ENCODE results near the gene SCARB1. TPM values are rescaled to one million over a fixed set of nuclear protein-coding genes. Genes with fewer than 3 reads are reported as not detected.
"Not testable (repeated sequence)": the region's sequence is repeated elsewhere in the genome, so short reads cannot be mapped to it uniquely, and the experiment has no call there.

Gene SCARB1
- total RNA-seq, 4 donors from 2014 or later: 8.3 to 24.1 (median 13.0) TPM

GRCh38 chr12:124901003-124901402 lies 37.3 kb upstream of the SCARB1 start:
- no peaks in the 10 kb centered on the region for H3K36me3 ChIP-seq
- H3K4me3 ChIP-seq: no peak overlapping the region
- intact Hi-C loops (cut with DNase I): loop anchor here (5.0 kb wide), 1 partner anchor 864 kb away; no protein-coding TSS in a partner anchor
- no peak for TF ChIP-seq POLR2A (IDR thresholded peaks at IDR 0.05; ENCODE audit: low read depth)
- no peak for TF ChIP-seq POLR2AphosphoS5 (IDR thresholded peaks at IDR 0.05)
- no peak for TF ChIP-seq EP300 (IDR thresholded peaks at IDR 0.05)
- TF ChIP-seq CTCF (IDR thresholded peaks at IDR 0.05): no peak
- no peaks in the 10 kb centered on the region for H3K9me3 ChIP-seq
- H3K4me1 ChIP-seq: peaks cover 19 to 41% (median 35%) of the 10 kb centered on the region in 4 donors
- DNase-seq (ENCODE audit: extremely low spot score): no peak
- no peak overlapping the region for H3K27ac ChIP-seq (replicated peaks in 1 of 4)
- WGBS: 62% methylated on average over 3 of the region's 3 CpGs
- H3K27me3 ChIP-seq: no peaks in the 10 kb centered on the region

GRCh38 chr12:124900345-124900795 lies 36.7 kb upstream of the SCARB1 start:
- H3K36me3 ChIP-seq; H3K4me3 ChIP-seq; DNase-seq (ENCODE audit: extremely low spot score); H3K27ac ChIP-seq (replicated peaks in 1 of 4); H3K9me3 ChIP-seq; H3K27me3 ChIP-seq: not testable (repeated sequence)
- H3K4me1 ChIP-seq: peaks cover 18 to 35% (median 32%) of the 10 kb centered on the region in 4 donors
- intact Hi-C loops (cut with DNase I): loop anchor here (5.0 kb wide), 1 partner anchor 863 kb away; no protein-coding TSS in a partner anchor
- WGBS: 95% methylated on average over 8 of the region's 8 CpGs

- peak overlapping the region in 1 of 4 donors; percentile 16 for H3K4me3 ChIP-seq
Measured at GRCh38 chr12:124898923-124899294, 35.2 kb upstream of the SCARB1 start.

GRCh38 chr12:124898200-124898922 lies 34.7 kb upstream of the SCARB1 start:
- H3K4me1 ChIP-seq: peaks cover 6 to 16% (median 13%) of the 10 kb centered on the region in 4 donors
- H3K9me3 ChIP-seq: no peaks in the 10 kb centered on the region
- no peak for TF ChIP-seq EP300 (IDR thresholded peaks at IDR 0.05)
- no peak for TF ChIP-seq POLR2AphosphoS5 (IDR thresholded peaks at IDR 0.05)
- TF ChIP-seq POLR2A (IDR thresholded peaks at IDR 0.05; ENCODE audit: low read depth): no peak
- peak in 2 of 3 experiments; percentile 19 to 45 for TF ChIP-seq CTCF (IDR thresholded peaks at IDR 0.05)
- H3K4me3 ChIP-seq: peak overlapping the region in 2 of 4 donors; percentile 9 to 16
- H3K36me3 ChIP-seq: no peaks in the 10 kb centered on the region
- H3K27me3 ChIP-seq: no peaks in the 10 kb centered on the region
- WGBS: 34% methylated on average over 16 of the region's 18 CpGs
- intact Hi-C loops (cut with DNase I): no loop called here
- no peak overlapping the region for H3K27ac ChIP-seq (replicated peaks in 1 of 4)
- no peak for DNase-seq (ENCODE audit: extremely low spot score)

More at GRCh38 chr12:124898923-124899294, 35.2 kb upstream of the SCARB1 start:
- Histone ChIP-seq H3K9me3 (no peaks in the 10 kb centered on the region), H3K27me3 (no peaks in the 10 kb centered on the region), H3K4me1 (peaks cover 6 to 20% (median 18%) of the 10 kb centered on the region in 4 donors), H3K27ac (replicated peaks in 1 of 4) (no peak overlapping the region), H3K36me3 (no peaks in the 10 kb centered on the region)
- no peak for DNase-seq (ENCODE audit: extremely low spot score)
- WGBS: 48% methylated on average over 5 of the region's 5 CpGs
- intact Hi-C loops (cut with DNase I): no loop called here
- TF ChIP-seq EP300 (IDR thresholded peaks at IDR 0.05): no peak
- TF ChIP-seq POLR2A (IDR thresholded peaks at IDR 0.05; ENCODE audit: low read depth): no peak

GRCh38 chr12:124896461-124896860 lies 32.8 kb upstream of the SCARB1 start:
- WGBS: no CpG with 5 or more reads among the region's 5 CpGs
- H3K4me3 ChIP-seq: no peak overlapping the region
- H3K9me3 ChIP-seq: no peaks in the 10 kb centered on the region
- H3K4me1 ChIP-seq: peaks cover 6 to 16% (median 13%) of the 10 kb centered on the region in 4 donors
- H3K27me3 ChIP-seq: no peaks in the 10 kb centered on the region
- no peak for DNase-seq (ENCODE audit: extremely low spot score)
- intact Hi-C loops (cut with DNase I): no loop called here
- H3K36me3 ChIP-seq: no peaks in the 10 kb centered on the region
- no peak overlapping the region for H3K27ac ChIP-seq (replicated peaks in 1 of 4)
- TF ChIP-seq POLR2AphosphoS5 (IDR thresholded peaks at IDR 0.05) (no peak), EP300 (IDR thresholded peaks at IDR 0.05) (no peak), CTCF (IDR thresholded peaks at IDR 0.05) (no peak), POLR2A (IDR thresholded peaks at IDR 0.05; ENCODE audit: low read depth) (no peak)

Data from esophagus muscularis mucosa (tissue), 4 donors.